Mucosa of rectum (tissue), 2 donors: ENCODE results near the gene BATF3.
A peak's percentile ranks its signal among the peaks of the same experiment; 100 is the strongest.

Source experiments
- H3K27ac ChIP-seq, 2 donors: one replicate each; pipeline ENCODE4 v1.7.0; 2013; ENCODE audit warnings: inconsistent platforms in 2 of 2, low read depth in 2 of 2, low read length in 2 of 2
- H3K27me3 ChIP-seq, 2 donors: one replicate each; pipeline ENCODE4 v1.7.0; 2013; ENCODE audit warnings: low read length in 2 of 2; ENCODE audit not compliant: control insufficient read depth in 2 of 2, insufficient read depth in 2 of 2
- H3K36me3 ChIP-seq, 2 donors: one replicate each; pipeline ENCODE4 v1.7.0; 2013; ENCODE audit warnings: low read length in 2 of 2; ENCODE audit not compliant: control insufficient read depth in 2 of 2, insufficient read depth in 2 of 2
- H3K4me1 ChIP-seq, 2 donors: one replicate each; pipeline ENCODE4 v1.7.0; 2013; ENCODE audit warnings: low read length in 2 of 2, mild to moderate bottlenecking in 1 of 2; ENCODE audit not compliant: control insufficient read depth in 2 of 2, insufficient read depth in 2 of 2
- H3K4me3 ChIP-seq, 2 donors: one replicate each; pipeline ENCODE4 v1.7.0; 2013; ENCODE audit warnings: low read length in 2 of 2
- H3K9ac ChIP-seq, 2 donors: one replicate each; pipeline ENCODE4 v1.7.0; 2013; ENCODE audit warnings: low read length in 2 of 2, low read depth in 1 of 2, mild to moderate bottlenecking in 1 of 2
- H3K9me3 ChIP-seq, 2 donors: one replicate each; pipeline ENCODE4 v1.7.0; 2013; ENCODE audit warnings: low read length in 2 of 2; ENCODE audit not compliant: control insufficient read depth in 2 of 2
- donor health status: healthy.
- donor health status: Normal muscosa, but diverticular disease.

Gene BATF3, protein sequence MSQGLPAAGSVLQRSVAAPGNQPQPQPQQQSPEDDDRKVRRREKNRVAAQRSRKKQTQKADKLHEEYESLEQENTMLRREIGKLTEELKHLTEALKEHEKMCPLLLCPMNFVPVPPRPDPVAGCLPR

DNA sequence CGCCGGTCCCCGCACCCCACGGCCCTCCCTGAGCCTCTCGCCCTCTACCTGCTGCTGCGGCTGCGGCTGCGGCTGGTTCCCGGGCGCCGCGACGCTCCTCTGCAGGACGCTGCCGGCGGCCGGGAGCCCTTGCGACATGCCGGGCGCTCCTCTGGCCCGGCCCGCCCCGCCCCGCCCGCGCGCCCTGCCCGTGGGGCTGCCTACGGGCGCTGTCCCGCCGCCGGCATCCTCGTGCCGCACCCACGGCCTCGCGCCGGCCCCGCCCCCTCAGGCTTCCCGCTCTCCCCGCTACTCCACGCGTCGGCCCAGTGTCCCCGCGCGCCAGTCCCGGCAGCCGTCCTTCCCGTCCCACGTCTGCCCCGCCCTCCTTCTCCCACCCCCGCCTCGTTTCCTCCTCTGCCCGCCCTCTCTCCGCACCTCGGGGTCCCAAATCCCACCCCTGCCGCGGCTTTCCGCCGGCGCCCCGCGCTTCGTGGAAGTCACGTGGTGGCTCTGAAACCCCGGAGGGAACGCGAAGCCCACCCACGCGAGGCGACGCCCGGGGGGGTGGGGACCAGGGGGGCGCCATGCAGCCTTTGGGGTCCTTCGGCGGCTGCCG, at the start of gene BATF3:
Gene BATF3, minus strand, starts transcription at position 216 of the 598 bp plus-strand sequence. Its CDS starts 78 bp downstream, at position 138.
- peak within 1 kb of the TSS; percentile 66 to 71 for H3K4me3 ChIP-seq
- H3K9me3 ChIP-seq, result no peaks in the 10 kb centered on the region
- peak within 1 kb of the TSS; percentile 20 to 39 for H3K9ac ChIP-seq
- no peaks in the 10 kb centered on the region for H3K36me3 ChIP-seq
- H3K27me3 ChIP-seq, result peaks cover 30 to 68% of the 10 kb centered on the region in 2 donors
- peak within 1 kb of the TSS in 1 of 2 donors; percentile 38 for H3K27ac ChIP-seq
- peaks cover 10 to 15% of the 10 kb centered on the region in 2 donors for H3K4me1 ChIP-seq

DNA sequence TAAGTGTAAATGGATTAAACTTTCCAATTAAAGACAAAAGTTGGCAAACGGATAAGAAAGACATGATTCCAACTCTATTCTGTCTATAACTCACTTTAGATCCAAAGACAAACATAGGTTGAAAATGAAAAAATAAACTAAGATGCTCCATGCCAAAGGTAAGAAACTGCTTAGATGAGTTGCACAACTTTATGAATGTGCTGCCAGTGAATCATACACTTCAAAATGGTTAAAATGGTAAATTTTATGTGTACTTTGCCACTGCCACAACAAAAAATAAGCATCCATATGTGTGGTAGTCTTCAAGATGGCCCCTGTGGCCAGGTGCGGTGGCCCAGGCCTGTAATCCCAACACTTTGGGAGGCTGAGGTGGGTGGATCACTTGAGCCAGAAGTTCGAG, 46.9 kb upstream of the BATF3 start:
- no peaks in the 10 kb centered on the region for H3K4me1 ChIP-seq
- H3K27me3 ChIP-seq, result no peaks in the 10 kb centered on the region
- no peak overlapping the region for H3K27ac ChIP-seq
- no peak overlapping the region for H3K4me3 ChIP-seq
- no peaks in the 10 kb centered on the region for H3K36me3 ChIP-seq
- no peaks in the 10 kb centered on the region for H3K9me3 ChIP-seq
- H3K9ac ChIP-seq, result no peak overlapping the region

DNA sequence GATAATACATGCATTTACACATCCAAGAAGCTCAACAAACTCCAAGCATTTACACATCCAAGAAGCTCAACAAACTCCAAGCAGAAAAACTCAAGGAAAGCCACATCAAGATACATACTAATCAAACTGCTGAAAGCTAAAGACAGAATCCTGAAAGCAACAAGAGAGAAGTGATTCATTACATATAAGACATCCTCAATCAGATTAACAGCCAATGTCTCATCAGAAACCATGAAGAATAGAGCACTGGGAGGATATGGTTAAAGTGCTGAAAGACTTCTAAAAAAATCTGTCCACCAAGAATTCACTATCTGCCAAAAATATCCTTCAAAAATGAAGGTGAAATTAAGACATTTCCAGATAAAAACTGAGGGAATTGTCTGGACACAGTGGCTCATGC, 45.7 kb upstream of the BATF3 start:
- Histone ChIP-seq H3K4me3 (no peak overlapping the region), H3K36me3 (no peaks in the 10 kb centered on the region), H3K27me3 (no peaks in the 10 kb centered on the region), H3K27ac (no peak overlapping the region), H3K9ac (no peak overlapping the region), H3K9me3 (no peaks in the 10 kb centered on the region), H3K4me1 (no peaks in the 10 kb centered on the region)

DNA sequence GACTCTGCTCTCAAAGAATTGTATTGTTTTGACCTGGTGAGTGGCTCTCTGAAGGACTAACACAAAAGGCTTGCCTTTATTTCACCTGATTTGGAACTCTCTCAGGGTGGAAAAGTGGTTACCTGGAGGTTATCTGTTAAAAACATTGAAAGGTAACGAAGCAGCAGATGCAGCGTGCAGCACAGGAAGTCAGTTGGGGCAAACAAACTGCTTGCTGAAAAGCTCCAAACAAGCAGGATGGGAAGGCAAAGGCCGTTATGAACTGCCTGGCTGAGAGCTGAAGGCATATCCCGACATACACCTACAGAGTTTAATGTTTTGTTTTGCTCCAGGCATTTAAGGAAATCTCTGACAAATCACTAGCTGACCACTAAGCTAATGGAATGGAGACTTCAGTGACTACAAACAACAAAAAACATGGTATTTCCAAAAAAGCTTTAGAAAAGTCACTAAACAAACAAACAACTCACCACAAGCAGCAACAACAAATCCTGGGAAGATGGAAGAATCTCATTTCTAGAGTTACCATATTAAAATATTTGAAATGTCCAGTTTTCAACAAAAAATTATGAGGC, 44.3 kb upstream of the BATF3 start:
- no peak overlapping the region for H3K4me3 ChIP-seq
- H3K9me3 ChIP-seq, result no peaks in the 10 kb centered on the region
- H3K36me3 ChIP-seq, result no peaks in the 10 kb centered on the region
- no peak overlapping the region for H3K9ac ChIP-seq
- H3K27ac ChIP-seq, result no peak overlapping the region
- H3K4me1 ChIP-seq, result no peaks in the 10 kb centered on the region
- H3K27me3 ChIP-seq, result no peaks in the 10 kb centered on the region

DNA sequence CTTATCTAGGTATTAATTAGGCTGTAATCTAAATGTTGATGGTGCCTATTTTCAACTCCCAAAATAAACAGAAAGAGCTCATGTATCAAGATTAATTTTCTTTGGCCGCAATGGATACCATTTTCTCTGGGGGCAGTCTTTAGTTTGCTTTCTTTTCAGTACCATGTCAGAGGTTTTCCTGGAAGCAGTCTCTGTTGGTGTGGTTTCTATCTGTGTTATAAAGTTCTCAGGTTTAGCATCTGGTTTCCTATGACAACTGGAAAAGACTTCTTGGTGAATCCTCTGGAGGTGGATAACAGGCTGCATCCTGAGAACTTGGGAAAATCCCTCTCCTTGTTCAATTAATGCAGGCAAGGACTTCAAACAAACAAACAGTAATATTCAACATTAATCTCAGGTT, 38.7 kb upstream of the BATF3 start:
- H3K36me3 ChIP-seq, result no peaks in the 10 kb centered on the region
- H3K9me3 ChIP-seq, result no peaks in the 10 kb centered on the region
- H3K4me1 ChIP-seq, result no peaks in the 10 kb centered on the region
- H3K9ac ChIP-seq, result no peak overlapping the region
- H3K4me3 ChIP-seq, result no peak overlapping the region
- H3K27me3 ChIP-seq, result no peaks in the 10 kb centered on the region
- H3K27ac ChIP-seq, result no peak overlapping the region

DNA sequence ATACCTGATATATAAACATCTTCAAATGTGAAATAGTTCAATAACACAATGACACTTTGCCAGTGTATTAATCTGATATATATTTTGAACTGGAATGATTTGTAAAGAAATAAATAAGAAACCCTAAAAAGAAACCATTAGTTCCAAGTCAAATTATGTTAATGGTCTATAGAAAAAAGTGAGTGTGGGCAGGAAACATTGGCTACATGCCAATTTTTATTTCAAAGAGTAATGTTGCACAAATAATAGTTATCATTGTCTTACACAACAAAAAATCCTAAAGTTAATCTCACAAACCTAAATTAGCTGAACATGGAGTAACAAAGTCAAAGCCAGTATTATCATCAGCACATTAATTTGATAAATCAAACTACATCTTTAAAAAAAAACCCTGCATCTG, 37.9 kb upstream of the BATF3 start:
- no peaks in the 10 kb centered on the region for H3K36me3 ChIP-seq

DNA sequence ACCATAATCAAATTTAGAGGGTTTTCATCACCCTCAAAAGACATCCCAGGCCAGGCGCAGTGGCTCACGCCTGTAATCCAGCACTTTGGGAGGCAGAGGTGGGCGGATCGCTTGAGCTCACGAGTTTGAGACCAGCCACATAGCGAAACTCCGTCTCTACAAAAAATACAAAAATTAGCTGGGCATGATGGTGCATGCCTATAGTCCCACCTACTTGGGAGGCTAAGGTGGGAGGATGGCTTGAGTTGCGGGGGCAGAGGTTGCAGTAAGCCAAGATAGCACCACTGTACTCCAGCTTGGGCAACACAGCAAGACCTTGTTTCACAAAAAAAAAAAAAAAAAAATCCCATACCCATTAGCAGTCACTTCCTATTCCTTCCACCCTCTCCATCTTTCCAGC, 33.5 kb upstream of the BATF3 start:
- no peak overlapping the region for H3K9ac ChIP-seq
- no peak overlapping the region for H3K4me3 ChIP-seq
- H3K36me3 ChIP-seq, result peaks cover 0 to 2% of the 10 kb centered on the region in 2 donors
- no peaks in the 10 kb centered on the region for H3K9me3 ChIP-seq
- H3K4me1 ChIP-seq, result peaks cover 0 to 3% of the 10 kb centered on the region in 2 donors
- H3K27me3 ChIP-seq, result no peaks in the 10 kb centered on the region
- no peak overlapping the region for H3K27ac ChIP-seq

More for the DNA sequence above, 37.9 kb upstream of the BATF3 start:
- H3K9ac ChIP-seq, result no peak overlapping the region
- no peaks in the 10 kb centered on the region for H3K27me3 ChIP-seq
- no peak overlapping the region for H3K4me3 ChIP-seq
- no peaks in the 10 kb centered on the region for H3K9me3 ChIP-seq
- no peaks in the 10 kb centered on the region for H3K4me1 ChIP-seq
- no peak overlapping the region for H3K27ac ChIP-seq

DNA sequence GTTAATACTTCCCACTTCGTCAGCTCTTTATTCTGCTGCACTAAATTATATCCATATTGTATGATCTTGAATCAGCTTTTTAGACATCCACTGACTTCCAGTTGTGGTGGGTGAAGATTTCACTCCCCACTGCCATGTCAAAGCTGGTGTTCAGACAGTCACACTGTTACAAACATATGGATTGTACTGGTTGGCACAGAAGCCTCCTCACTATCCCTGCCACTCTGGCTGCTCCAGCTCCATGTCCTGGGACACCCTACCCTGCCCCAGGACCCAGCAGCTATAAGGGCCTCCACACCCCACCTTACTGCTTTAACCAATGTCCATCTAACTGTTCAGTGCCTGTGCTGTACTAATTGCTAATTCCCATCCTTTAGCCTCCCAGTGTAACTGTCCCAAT, 32.0 kb upstream of the BATF3 start:
- no peaks in the 10 kb centered on the region for H3K27me3 ChIP-seq
- H3K36me3 ChIP-seq, result peaks cover 0 to 2% of the 10 kb centered on the region in 2 donors
- no peak overlapping the region for H3K27ac ChIP-seq
- no peak overlapping the region for H3K4me3 ChIP-seq
- H3K4me1 ChIP-seq, result peaks cover 0 to 3% of the 10 kb centered on the region in 2 donors
- no peak overlapping the region for H3K9ac ChIP-seq
- no peaks in the 10 kb centered on the region for H3K9me3 ChIP-seq

DNA sequence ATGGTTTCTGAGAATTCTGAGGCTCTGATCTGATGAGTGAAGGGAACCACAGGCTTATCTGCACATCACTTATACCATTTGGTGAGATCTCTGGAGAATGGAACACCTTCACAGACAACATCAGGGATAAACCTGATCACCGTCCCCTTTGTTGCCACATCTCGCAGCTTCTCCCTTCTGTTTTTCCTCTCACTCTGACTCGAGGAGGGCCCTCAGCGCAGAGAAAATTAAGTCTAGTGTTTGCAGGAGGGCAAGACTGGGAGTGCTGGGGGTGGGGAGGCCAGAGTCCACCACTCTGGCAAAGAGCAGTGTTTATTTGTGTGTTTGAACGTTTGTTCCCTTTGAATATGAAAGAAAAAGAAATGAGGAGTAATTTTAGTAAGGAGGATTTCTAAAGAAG, 29.0 kb upstream of the BATF3 start:
- Histone ChIP-seq H3K9me3 (no peaks in the 10 kb centered on the region), H3K4me3 (no peak overlapping the region), H3K27ac (no peak overlapping the region)

DNA sequence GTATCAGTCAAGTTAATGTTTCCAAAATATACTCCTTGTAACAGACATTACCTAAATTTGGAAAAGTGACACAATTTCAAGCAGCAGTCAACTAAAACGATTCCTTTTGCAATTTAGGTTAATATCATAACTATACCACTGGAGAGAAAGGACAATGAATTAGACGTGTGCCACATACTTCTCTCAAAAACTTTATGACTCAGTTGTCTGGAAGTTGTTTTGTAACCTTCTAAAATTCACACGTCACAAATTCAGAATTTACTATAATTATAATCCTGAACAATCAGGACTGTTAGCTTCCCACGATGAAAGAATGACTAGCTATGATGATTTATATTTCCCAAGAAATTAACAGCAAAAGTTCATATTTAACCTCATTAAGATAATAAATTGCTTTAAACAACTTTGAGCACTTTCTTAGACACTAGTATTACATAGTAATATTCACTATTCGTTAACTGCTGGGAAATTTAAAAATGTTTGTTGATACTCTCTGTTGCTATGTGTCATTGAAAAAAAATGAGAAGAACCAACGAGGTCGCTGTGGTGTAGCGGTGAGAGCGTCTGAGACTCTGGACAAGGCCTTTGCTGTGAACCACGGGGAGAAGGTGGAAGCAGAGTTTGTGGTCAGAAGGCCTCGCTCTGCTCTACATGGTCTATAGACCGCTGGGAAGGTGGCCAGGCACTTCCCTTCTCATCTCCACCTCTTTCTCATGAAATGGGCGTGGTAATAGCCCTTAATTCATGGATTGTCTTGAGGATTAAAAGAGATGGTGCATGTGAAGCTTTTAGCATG, 27.9 kb upstream of the BATF3 start:
- no peaks in the 10 kb centered on the region for H3K9me3 ChIP-seq
- H3K36me3 ChIP-seq, result peaks cover 0 to 2% of the 10 kb centered on the region in 2 donors
- no peaks in the 10 kb centered on the region for H3K27me3 ChIP-seq
- H3K4me1 ChIP-seq, result peaks cover 0 to 3% of the 10 kb centered on the region in 2 donors
- no peak overlapping the region for H3K4me3 ChIP-seq
- H3K9ac ChIP-seq, result no peak overlapping the region
- H3K27ac ChIP-seq, result no peak overlapping the region

More for the DNA sequence above, 29.0 kb upstream of the BATF3 start:
- Histone ChIP-seq H3K27me3 (no peaks in the 10 kb centered on the region), H3K9ac (no peak overlapping the region), H3K4me1 (peaks cover 0 to 3% of the 10 kb centered on the region in 2 donors), H3K36me3 (peaks cover 0 to 2% of the 10 kb centered on the region in 2 donors)
